GM12878 (cell line): Measurements from ENCODE around the gene RASGRF1. TPM values are rescaled to one million over a fixed set of nuclear protein-coding genes. Genes with fewer than 3 reads are reported as not detected.
A peak's percentile ranks its signal among the peaks of the same experiment; 100 is the strongest.

Source experiments
- ATAC-seq: fragments of 200-7000 bp; cut with Tn5 transposase; 3 replicates; pipeline ENCODE4 v1.9.1; 2020; ENCODE audit warnings: mild to moderate bottlenecking, moderate library complexity
- BruUV-seq: library from RNA; stranded (reverse); fragments of 400-500 nt; replicated peaks from 2 replicates; lab custom pipeline; 2021; lab: Mats Ljungman, UMichigan
- CTCF ChIA-PET: fragments of 300-600 bp; sonication (Branson Sonifier 250); formaldehyde crosslinking; extraction: SDS; loops from one replicate; lab custom pipeline; 2021; ENCODE audit warnings: inconsistent platforms; lab: Yijun Ruan, JAX
- POLR2A ChIA-PET: fragments of 350-600 bp; formaldehyde crosslinking; extraction: SDS; loops from one replicate; lab custom pipeline; 2021; ENCODE audit warnings: inconsistent platforms; lab: Charles Lee
- RAD21 ChIA-PET: fragments of 300-600 bp; sonication (Branson Sonifier 250); formaldehyde crosslinking; loops from one replicate; lab custom pipeline; 2023; ENCODE audit warnings: antibody characterized with exemption; ENCODE audit not compliant: unreplicated experiment; lab: Charles Lee
- SMC1A ChIA-PET: fragments of 300-600 bp; sonication (Branson Sonifier 250); formaldehyde crosslinking; loops from one replicate; lab custom pipeline; 2023; ENCODE audit not compliant: unreplicated experiment, uncharacterized antibody; lab: Charles Lee
- DNase-seq: peaks from one replicate; pipeline ENCODE4 v3.0.0-alpha.2; 2011; ENCODE audit warnings: low read depth, low spot score
- FAIRE-seq: peaks from 3 replicates; lab custom pipeline; 2011; peaks lifted over from hg19 to GRCh38; lab: Jason Lieb, UNC
- H2AFZ ChIP-seq: 2 replicates; pipeline ENCODE4 v1.6.0; 2011; ENCODE audit warnings: low read depth, low read length, control low read depth; ENCODE audit not compliant: control insufficient read depth
- H3K27ac ChIP-seq: 2 replicates; pipeline ENCODE4 v1.5.1; 2011; ENCODE audit warnings: control low read depth; ENCODE audit not compliant: control insufficient read depth, insufficient read depth
- H3K27me3 ChIP-seq, 2 experiments: replicated peaks in 1 of 2; 2 replicates each; pipeline versions ENCODE4 v1.6.0 to v1.6.1; 2011; ENCODE audit warnings: low read length in 1 of 2; ENCODE audit not compliant: control insufficient read depth in 2 of 2, insufficient read depth in 2 of 2
- H3K36me3 ChIP-seq, 2 experiments: 2 replicates each; pipeline ENCODE4 v1.5.1; 2011; ENCODE audit warnings: low read length in 1 of 2; ENCODE audit not compliant: control insufficient read depth in 2 of 2, insufficient read depth in 2 of 2
- H3K4me1 ChIP-seq: 2 replicates; pipeline ENCODE4 v1.6.1; 2011; ENCODE audit warnings: mild to moderate bottlenecking, low read length, moderate library complexity, mixed read lengths; ENCODE audit not compliant: control insufficient read depth, insufficient read depth
- H3K4me2 ChIP-seq: 2 replicates; pipeline ENCODE4 v1.6.0; 2011; ENCODE audit warnings: control low read depth; ENCODE audit not compliant: control insufficient read depth, insufficient read depth
- H3K4me3 ChIP-seq: fragments of 200-600 bp; sonication (generic); 2 replicates; pipeline ENCODE4 v1.5.1; 2016
- H3K79me2 ChIP-seq: 2 replicates; pipeline ENCODE4 v1.6.0; 2011; ENCODE audit warnings: low read length; ENCODE audit not compliant: control insufficient read depth, insufficient read depth
- H3K9ac ChIP-seq: 2 replicates; pipeline ENCODE4 v1.8.0; 2011; ENCODE audit warnings: low read length, control low read depth, mixed read lengths; ENCODE audit not compliant: control insufficient read depth, insufficient read depth
- H3K9me3 ChIP-seq: replicated peaks from 3 replicates; pipeline ENCODE4 v1.5.1; 2011; ENCODE audit warnings: mild to moderate bottlenecking, low read length; ENCODE audit not compliant: control insufficient read depth, insufficient read depth
- H4K20me1 ChIP-seq: 2 replicates; pipeline ENCODE4 v1.6.0; 2011; ENCODE audit not compliant: control insufficient read depth, insufficient read depth
- CBX3 ChIP-seq: fragments of 200-600 bp; sonication (generic); IDR thresholded peaks from 2 replicates; pipeline ENCODE4 v1.6.1; 2016; ENCODE audit warnings: low read depth, borderline replicate concordance
- FOXK2 ChIP-seq: fragments of 450-650 bp; IDR thresholded peaks from 2 replicates; pipeline ENCODE4 v1.6.1; 2017; ENCODE audit warnings: mild to moderate bottlenecking, moderate library complexity
- HDGF ChIP-seq: fragments of 450-650 bp; IDR thresholded peaks from 2 replicates; pipeline ENCODE4 v1.6.1; 2016; ENCODE audit warnings: antibody characterized with exemption
- PAX8 ChIP-seq: fragments of 450-650 bp; IDR thresholded peaks from 2 replicates; pipeline ENCODE4 v1.6.1; 2017; ENCODE audit warnings: mild to moderate bottlenecking, moderate library complexity
- SMAD1 ChIP-seq: fragments of 450-650 bp; IDR thresholded peaks from 2 replicates; pipeline ENCODE4 v1.6.1; 2018; ENCODE audit warnings: mild to moderate bottlenecking, low read depth; ENCODE audit not compliant: partially characterized antibody
- TAF1 ChIP-seq: IDR thresholded peaks from 2 replicates; pipeline ENCODE4 v1.6.1; 2011; ENCODE audit warnings: mild to moderate bottlenecking, low read depth, low read length, borderline replicate concordance
- WGBS: methylation state at CpG from one replicate; pipeline ENCODE4 v1.1.6; 2016; ENCODE audit warnings: low lambda C conversion rate; ENCODE audit not compliant: insufficient replicate concordance, insufficient coverage; ENCODE audit errors: missing lambda C conversion rate; 5-methylcytosine and 5-hydroxymethylcytosine counted together
- in situ Hi-C: fragments of 300-500 bp; cut with MboI; formaldehyde crosslinking; loops from 9 replicates; pipeline ENCODE4 v1.14.3; 2018; ENCODE audit warnings: mixed read lengths
- intact Hi-C: fragments of 100-400 bp; cut with micrococcal nuclease; formaldehyde crosslinking; loops from one replicate; pipeline ENCODE4 v1.14.2; 2022; ENCODE audit not compliant: unreplicated experiment
- polyA plus RNA-seq, 11 experiments: library from polyadenylated mRNA; depleted of rRNA in 4 of 11; unstranded in 6 of 11; stranded (reverse) in 5 of 11; fragments of >200 nt; fragmentation: Nextera tagmentation in 4 of 11; fragmentation: Illumina TruSeq in 1 of 11; extraction: Ambion mirVana in 4 of 11; extraction: Trizol in 1 of 11; gene quantifications; 1 replicate in 1 of 11; 2 replicates in 10 of 11; pipeline versions ENCODE4 v1.2.1 to v1.2.3, GENCODE V29; 2011 to 2016; ENCODE audit warnings: inconsistent platforms in 2 of 11, missing spikeins in 2 of 11, low read depth in 1 of 11
- total RNA-seq, 4 experiments: library from RNA; depleted of rRNA in 3 of 4; stranded (reverse); fragments of >200 nt in 3 of 4; fragmentation: Illumina TruSeq in 1 of 4; extraction: Trizol in 1 of 4; gene quantifications; 2 replicates each; pipeline versions ENCODE4 v1.2.1 to v1.2.3, GENCODE V29; 2013 to 2021
- TF ChIP-seq, protein P1 (sequence below): fragments of 450-650 bp; IDR thresholded peaks from 2 replicates; pipeline ENCODE4 v1.6.1; 2017; ENCODE audit warnings: borderline replicate concordance
- TF ChIP-seq, protein P2 (sequence below): IDR thresholded peaks from 2 replicates; pipeline ENCODE4 v1.6.1; 2012; ENCODE audit warnings: improper control_type of control experiment, low read depth, low read length; ENCODE audit not compliant: insufficient replicate concordance
- TF ChIP-seq, protein P3 (sequence below): fragments of 450-650 bp; IDR thresholded peaks from 2 replicates; pipeline ENCODE4 v1.6.1; 2014; ENCODE audit warnings: mild to moderate bottlenecking
- TF ChIP-seq, protein P4 (sequence below), 3 experiments: IDR thresholded peaks in 2 of 3; conservative IDR thresholded peaks in 1 of 3; 2 replicates each; pipeline ENCODE4 v1.5.1; 2011; ENCODE audit warnings: low read depth in 3 of 3, low read length in 3 of 3, mild to moderate bottlenecking in 3 of 3, control low read depth in 2 of 3, moderate library complexity in 2 of 3, inconsistent platforms in 1 of 3, mixed read lengths in 1 of 3; ENCODE audit not compliant: control insufficient read depth in 2 of 3, insufficient read depth in 1 of 3; ENCODE audit errors: extremely low read depth in 1 of 3
- TF ChIP-seq, protein P5 (sequence below): fragments of 150-350 bp; IDR thresholded peaks from 2 replicates; pipeline ENCODE4 v1.6.1; 2016; ENCODE audit warnings: low read depth, low read length

Gene RASGRF1
- total and polyA plus RNA-seq, 10 of the 15 experiments (the other 5 are each of a cell fraction or from before 2014, with no cell fraction given), result 0.20 to 1.9 (median 0.86) TPM

DNA sequence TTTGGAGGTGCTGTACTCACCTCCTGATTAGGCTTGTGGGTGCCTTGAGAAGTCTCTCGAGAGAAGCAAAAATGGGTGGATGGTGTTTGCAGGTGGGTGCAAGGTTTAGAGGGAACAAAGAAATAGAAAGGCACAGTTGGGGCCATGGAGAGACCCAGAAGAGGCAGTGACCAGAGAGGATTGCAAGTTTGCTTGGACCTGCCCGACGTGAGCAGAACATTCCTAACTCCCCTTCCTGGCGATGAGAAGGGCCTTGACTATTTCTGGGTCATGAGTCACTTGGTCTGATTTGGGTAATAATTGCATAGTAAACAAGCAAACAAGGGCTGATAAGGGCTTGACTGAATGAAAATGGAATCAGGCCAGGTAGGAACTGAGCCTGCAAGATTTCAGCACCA is 138.7 kb downstream of the RASGRF1 start:
- Histone ChIP-seq H3K4me2 (0 out of 2 replicates have a peak overlapping the region, but pooled peaks have one; percentile 21), H3K4me3 (no peak overlapping the region), H3K27ac (no peak overlapping the region), H3K36me3 (no peaks in the 10 kb centered on the region), H2AFZ (peak overlapping the region; percentile 53), H3K9me3 (no peaks in the 10 kb centered on the region), H3K79me2 (no peaks in the 10 kb centered on the region), H3K27me3 (no peaks in the 10 kb centered on the region), H4K20me1 (no peaks in the 10 kb centered on the region), H3K4me1 (peaks cover 12% of the 10 kb centered on the region), H3K9ac (no peak overlapping the region; the same call in 1 of the 2 replicates)
- peak; percentile 39; the same call in 2 of the 3 replicates for ATAC-seq
- BruUV-seq, result no TSS peak
- SMC1A ChIA-PET, result no interaction called here
- CTCF ChIA-PET, result no interaction called here
- intact Hi-C loops (no loop called here), in situ Hi-C loops (no loop called here)
- POLR2A ChIA-PET, result no interaction called here
- RAD21 ChIA-PET, result interaction anchor here (1.4 kb wide), 2 partner anchors 16 to 25 kb away, joined by 3 read pairs; no protein-coding TSS in a partner anchor
- DNase-seq, result no peak
- 59% methylated on average over 4 of the region's 4 CpGs for WGBS
- no peak for FAIRE-seq
- TF ChIP-seq, protein P1, sequence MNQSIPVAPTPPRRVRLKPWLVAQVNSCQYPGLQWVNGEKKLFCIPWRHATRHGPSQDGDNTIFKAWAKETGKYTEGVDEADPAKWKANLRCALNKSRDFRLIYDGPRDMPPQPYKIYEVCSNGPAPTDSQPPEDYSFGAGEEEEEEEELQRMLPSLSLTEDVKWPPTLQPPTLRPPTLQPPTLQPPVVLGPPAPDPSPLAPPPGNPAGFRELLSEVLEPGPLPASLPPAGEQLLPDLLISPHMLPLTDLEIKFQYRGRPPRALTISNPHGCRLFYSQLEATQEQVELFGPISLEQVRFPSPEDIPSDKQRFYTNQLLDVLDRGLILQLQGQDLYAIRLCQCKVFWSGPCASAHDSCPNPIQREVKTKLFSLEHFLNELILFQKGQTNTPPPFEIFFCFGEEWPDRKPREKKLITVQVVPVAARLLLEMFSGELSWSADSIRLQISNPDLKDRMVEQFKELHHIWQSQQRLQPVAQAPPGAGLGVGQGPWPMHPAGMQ, result no peak
- TF ChIP-seq, protein P2, sequence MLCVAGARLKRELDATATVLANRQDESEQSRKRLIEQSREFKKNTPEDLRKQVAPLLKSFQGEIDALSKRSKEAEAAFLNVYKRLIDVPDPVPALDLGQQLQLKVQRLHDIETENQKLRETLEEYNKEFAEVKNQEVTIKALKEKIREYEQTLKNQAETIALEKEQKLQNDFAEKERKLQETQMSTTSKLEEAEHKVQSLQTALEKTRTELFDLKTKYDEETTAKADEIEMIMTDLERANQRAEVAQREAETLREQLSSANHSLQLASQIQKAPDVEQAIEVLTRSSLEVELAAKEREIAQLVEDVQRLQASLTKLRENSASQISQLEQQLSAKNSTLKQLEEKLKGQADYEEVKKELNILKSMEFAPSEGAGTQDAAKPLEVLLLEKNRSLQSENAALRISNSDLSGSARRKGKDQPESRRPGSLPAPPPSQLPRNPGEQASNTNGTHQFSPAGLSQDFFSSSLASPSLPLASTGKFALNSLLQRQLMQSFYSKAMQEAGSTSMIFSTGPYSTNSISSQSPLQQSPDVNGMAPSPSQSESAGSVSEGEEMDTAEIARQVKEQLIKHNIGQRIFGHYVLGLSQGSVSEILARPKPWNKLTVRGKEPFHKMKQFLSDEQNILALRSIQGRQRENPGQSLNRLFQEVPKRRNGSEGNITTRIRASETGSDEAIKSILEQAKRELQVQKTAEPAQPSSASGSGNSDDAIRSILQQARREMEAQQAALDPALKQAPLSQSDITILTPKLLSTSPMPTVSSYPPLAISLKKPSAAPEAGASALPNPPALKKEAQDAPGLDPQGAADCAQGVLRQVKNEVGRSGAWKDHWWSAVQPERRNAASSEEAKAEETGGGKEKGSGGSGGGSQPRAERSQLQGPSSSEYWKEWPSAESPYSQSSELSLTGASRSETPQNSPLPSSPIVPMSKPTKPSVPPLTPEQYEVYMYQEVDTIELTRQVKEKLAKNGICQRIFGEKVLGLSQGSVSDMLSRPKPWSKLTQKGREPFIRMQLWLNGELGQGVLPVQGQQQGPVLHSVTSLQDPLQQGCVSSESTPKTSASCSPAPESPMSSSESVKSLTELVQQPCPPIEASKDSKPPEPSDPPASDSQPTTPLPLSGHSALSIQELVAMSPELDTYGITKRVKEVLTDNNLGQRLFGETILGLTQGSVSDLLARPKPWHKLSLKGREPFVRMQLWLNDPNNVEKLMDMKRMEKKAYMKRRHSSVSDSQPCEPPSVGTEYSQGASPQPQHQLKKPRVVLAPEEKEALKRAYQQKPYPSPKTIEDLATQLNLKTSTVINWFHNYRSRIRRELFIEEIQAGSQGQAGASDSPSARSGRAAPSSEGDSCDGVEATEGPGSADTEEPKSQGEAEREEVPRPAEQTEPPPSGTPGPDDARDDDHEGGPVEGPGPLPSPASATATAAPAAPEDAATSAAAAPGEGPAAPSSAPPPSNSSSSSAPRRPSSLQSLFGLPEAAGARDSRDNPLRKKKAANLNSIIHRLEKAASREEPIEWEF, result no peak
- TF ChIP-seq FOXK2, result no peak
- TF ChIP-seq, protein P3, sequence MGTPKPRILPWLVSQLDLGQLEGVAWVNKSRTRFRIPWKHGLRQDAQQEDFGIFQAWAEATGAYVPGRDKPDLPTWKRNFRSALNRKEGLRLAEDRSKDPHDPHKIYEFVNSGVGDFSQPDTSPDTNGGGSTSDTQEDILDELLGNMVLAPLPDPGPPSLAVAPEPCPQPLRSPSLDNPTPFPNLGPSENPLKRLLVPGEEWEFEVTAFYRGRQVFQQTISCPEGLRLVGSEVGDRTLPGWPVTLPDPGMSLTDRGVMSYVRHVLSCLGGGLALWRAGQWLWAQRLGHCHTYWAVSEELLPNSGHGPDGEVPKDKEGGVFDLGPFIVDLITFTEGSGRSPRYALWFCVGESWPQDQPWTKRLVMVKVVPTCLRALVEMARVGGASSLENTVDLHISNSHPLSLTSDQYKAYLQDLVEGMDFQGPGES, result no peak
- no peak for TF ChIP-seq HDGF
- TF ChIP-seq, protein P4, sequence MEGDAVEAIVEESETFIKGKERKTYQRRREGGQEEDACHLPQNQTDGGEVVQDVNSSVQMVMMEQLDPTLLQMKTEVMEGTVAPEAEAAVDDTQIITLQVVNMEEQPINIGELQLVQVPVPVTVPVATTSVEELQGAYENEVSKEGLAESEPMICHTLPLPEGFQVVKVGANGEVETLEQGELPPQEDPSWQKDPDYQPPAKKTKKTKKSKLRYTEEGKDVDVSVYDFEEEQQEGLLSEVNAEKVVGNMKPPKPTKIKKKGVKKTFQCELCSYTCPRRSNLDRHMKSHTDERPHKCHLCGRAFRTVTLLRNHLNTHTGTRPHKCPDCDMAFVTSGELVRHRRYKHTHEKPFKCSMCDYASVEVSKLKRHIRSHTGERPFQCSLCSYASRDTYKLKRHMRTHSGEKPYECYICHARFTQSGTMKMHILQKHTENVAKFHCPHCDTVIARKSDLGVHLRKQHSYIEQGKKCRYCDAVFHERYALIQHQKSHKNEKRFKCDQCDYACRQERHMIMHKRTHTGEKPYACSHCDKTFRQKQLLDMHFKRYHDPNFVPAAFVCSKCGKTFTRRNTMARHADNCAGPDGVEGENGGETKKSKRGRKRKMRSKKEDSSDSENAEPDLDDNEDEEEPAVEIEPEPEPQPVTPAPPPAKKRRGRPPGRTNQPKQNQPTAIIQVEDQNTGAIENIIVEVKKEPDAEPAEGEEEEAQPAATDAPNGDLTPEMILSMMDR (IDR thresholded peaks at IDR 0.05 in 2 of 3, conservative IDR thresholded peaks at IDR 0.05 in 1 of 3; ENCODE audit: control insufficient read depth in 2 of 3, extremely low read depth in 1 of 3, insufficient read depth in 1 of 3, low read depth in 3 of 3, low read length in 3 of 3), result no peak
- TF ChIP-seq SMAD1, result no peak
- TF ChIP-seq, protein P5, sequence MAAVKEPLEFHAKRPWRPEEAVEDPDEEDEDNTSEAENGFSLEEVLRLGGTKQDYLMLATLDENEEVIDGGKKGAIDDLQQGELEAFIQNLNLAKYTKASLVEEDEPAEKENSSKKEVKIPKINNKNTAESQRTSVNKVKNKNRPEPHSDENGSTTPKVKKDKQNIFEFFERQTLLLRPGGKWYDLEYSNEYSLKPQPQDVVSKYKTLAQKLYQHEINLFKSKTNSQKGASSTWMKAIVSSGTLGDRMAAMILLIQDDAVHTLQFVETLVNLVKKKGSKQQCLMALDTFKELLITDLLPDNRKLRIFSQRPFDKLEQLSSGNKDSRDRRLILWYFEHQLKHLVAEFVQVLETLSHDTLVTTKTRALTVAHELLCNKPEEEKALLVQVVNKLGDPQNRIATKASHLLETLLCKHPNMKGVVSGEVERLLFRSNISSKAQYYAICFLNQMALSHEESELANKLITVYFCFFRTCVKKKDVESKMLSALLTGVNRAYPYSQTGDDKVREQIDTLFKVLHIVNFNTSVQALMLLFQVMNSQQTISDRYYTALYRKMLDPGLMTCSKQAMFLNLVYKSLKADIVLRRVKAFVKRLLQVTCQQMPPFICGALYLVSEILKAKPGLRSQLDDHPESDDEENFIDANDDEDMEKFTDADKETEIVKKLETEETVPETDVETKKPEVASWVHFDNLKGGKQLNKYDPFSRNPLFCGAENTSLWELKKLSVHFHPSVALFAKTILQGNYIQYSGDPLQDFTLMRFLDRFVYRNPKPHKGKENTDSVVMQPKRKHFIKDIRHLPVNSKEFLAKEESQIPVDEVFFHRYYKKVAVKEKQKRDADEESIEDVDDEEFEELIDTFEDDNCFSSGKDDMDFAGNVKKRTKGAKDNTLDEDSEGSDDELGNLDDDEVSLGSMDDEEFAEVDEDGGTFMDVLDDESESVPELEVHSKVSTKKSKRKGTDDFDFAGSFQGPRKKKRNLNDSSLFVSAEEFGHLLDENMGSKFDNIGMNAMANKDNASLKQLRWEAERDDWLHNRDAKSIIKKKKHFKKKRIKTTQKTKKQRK, result no peak
- TF ChIP-seq CBX3, result no peak
- no peak for TF ChIP-seq PAX8
- no peak for TF ChIP-seq TAF1
